Spleen (tissue), 7 donors: ENCODE measurements around the gene TEAD3.

Experiments
- CTCF ChIP-seq, 11 experiments: fragments of 200-600 bp in 7 of 11; fragments of 450-650 bp in 4 of 11; sonication (generic) in 4 of 11; IDR thresholded peaks in 8 of 11; conservative IDR thresholded peaks in 3 of 11; 1 replicate in 7 of 11; 2 replicates in 4 of 11; pipeline versions ENCODE4 v1.4.0 to v1.8.0; 2016 to 2021; ENCODE audit warnings: antibody characterized with exemption in 11 of 11, inconsistent platforms in 4 of 11, mild to moderate bottlenecking in 1 of 11
- POLR2A ChIP-seq, 3 donors: fragments of 450-650 bp; IDR thresholded peaks; one replicate each; pipeline ENCODE4 v1.5.1; 2017; ENCODE audit warnings: antibody characterized with exemption in 3 of 3, mild to moderate bottlenecking in 1 of 3
- donor health status: DM: no; HTN: no; CAD: no; lungs with moderate emphysema.
- donor health status: DM: no; HTN: no; CAD: no.
- donor health status: DM: no; HTN: no; CAD: no.

- TF ChIP-seq CTCF (IDR thresholded peaks at IDR 0.05 in 8 of 11, conservative IDR thresholded peaks at IDR 0.05 in 3 of 11) (no peak), POLR2A (IDR thresholded peaks at IDR 0.05) (no peak)
Measured at GRCh38 chr6:35445691-35446090, 51.2 kb downstream of the TEAD3 start.
